ENCODE results near the gene CD59.

The CD59 gene

GRCh38 chr11:33689501-33689900 lies 46.7 kb downstream of the CD59 start:
- no peak for TF ChIP-seq CTCF (IDR thresholded peaks at IDR 0.05; ENCODE audit: control extremely low read depth, extremely low read depth, low read depth, missing control alignments)
- CTCF ChIA-PET: interaction anchor here (0.8 to 4.5 kb wide), 10 partner anchors 12 to 524 kb away, joined by 3 to 19 read pairs (median 6); partner anchors contain the start of gene C11orf91
- DNase-seq (ENCODE audit: extremely low spot score): no peak
- POLR2A ChIA-PET: no interaction called here

- POLR2A ChIA-PET: no interaction called here
- no peak for TF ChIP-seq CTCF (IDR thresholded peaks at IDR 0.05; ENCODE audit: control extremely low read depth, extremely low read depth, low read depth, missing control alignments)
- no peak for DNase-seq (ENCODE audit: extremely low spot score)
- CTCF ChIA-PET: interaction anchor here (0.7 to 4.5 kb wide), 11 partner anchors 12 to 523 kb away, joined by 3 to 21 read pairs (median 4); partner anchors contain the start of gene C11orf91
Measured at GRCh38 chr11:33689085-33689484, 47.1 kb downstream of the CD59 start.

GRCh38 chr11:33687733-33688479 lies 48.3 kb downstream of the CD59 start:
- POLR2A ChIA-PET: no interaction called here
- CTCF ChIA-PET: interaction anchor here (0.7 to 4.5 kb wide), 15 partner anchors 9 to 522 kb away, joined by 3 to 21 read pairs (median 4); partner anchors contain the start of genes C11orf91 and KIAA1549L
- peak; percentile 53 for DNase-seq (ENCODE audit: extremely low spot score)
- peak; percentile 45 for TF ChIP-seq CTCF (IDR thresholded peaks at IDR 0.05; ENCODE audit: control extremely low read depth, extremely low read depth, low read depth, missing control alignments)

- CTCF ChIA-PET: interaction anchor here (0.7 to 4.5 kb wide), 8 partner anchors 11 to 323 kb away, joined by 3 to 19 read pairs (median 4); partner anchors contain the start of gene C11orf91
- no peak for TF ChIP-seq CTCF (IDR thresholded peaks at IDR 0.05; ENCODE audit: control extremely low read depth, extremely low read depth, low read depth, missing control alignments)
- POLR2A ChIA-PET: interaction anchor here (0.7 kb wide), 1 partner anchor 1322 kb away, joined by 3 read pairs; no protein-coding TSS in a partner anchor
- DNase-seq (ENCODE audit: extremely low spot score): no peak
Measured at GRCh38 chr11:33685082-33685481, 51.1 kb downstream of the CD59 start.

GRCh38 chr11:33684003-33684706 lies 52.1 kb downstream of the CD59 start:
- ChIA-PET POLR2A (interaction anchor here (0.7 kb wide), 1 partner anchor 1323 kb away, joined by 3 read pairs; no protein-coding TSS in a partner anchor), CTCF (interaction anchor here (0.9 to 2.1 kb wide), 3 partner anchors 11 to 29 kb away, joined by 3 to 7 read pairs (median 3); no protein-coding TSS in a partner anchor)
- DNase-seq (ENCODE audit: extremely low spot score): no peak
- TF ChIP-seq CTCF (IDR thresholded peaks at IDR 0.05; ENCODE audit: control extremely low read depth, extremely low read depth, low read depth, missing control alignments): no peak

GRCh38 chr11:33682446-33682845 lies 53.8 kb downstream of the CD59 start:
- POLR2A ChIA-PET: interaction anchor here (0.6 kb wide), 1 partner anchor 54 kb away, joined by 3 read pairs; no protein-coding TSS in a partner anchor

More at GRCh38 chr11:33682446-33682845, 53.8 kb downstream of the CD59 start:
- DNase-seq (ENCODE audit: extremely low spot score): no peak
- TF ChIP-seq CTCF (IDR thresholded peaks at IDR 0.05; ENCODE audit: control extremely low read depth, extremely low read depth, low read depth, missing control alignments): no peak
- CTCF ChIA-PET: interaction anchor here (1.1 to 3.1 kb wide), 5 partner anchors 9 to 23 kb away, joined by 3 to 9 read pairs (median 4); no protein-coding TSS in a partner anchor
